Posterior cingulate gyrus (tissue), 11 donors: Measurements from ENCODE around the gene DNAI1.
A peak's percentile ranks its signal among the peaks of the same experiment; 100 is the strongest.
"Not testable (repeated sequence)": the region's sequence is repeated elsewhere in the genome, so short reads cannot be mapped to it uniquely, and the experiment has no call there.

ENCODE experiments used
- DNase-seq, 10 donors: peaks; one replicate each; pipeline versions ENCODE4 v3.0.0 to v3.0.0-alpha.2; 2020 to 2021; ENCODE audit warnings: mixed read lengths in 3 of 10
- intact Hi-C: fragments of 100-400 bp; cut with DNase I; formaldehyde crosslinking; loops from one replicate; pipeline ENCODE4 v1.15.1; 2023

Gene DNAI1

DNA sequence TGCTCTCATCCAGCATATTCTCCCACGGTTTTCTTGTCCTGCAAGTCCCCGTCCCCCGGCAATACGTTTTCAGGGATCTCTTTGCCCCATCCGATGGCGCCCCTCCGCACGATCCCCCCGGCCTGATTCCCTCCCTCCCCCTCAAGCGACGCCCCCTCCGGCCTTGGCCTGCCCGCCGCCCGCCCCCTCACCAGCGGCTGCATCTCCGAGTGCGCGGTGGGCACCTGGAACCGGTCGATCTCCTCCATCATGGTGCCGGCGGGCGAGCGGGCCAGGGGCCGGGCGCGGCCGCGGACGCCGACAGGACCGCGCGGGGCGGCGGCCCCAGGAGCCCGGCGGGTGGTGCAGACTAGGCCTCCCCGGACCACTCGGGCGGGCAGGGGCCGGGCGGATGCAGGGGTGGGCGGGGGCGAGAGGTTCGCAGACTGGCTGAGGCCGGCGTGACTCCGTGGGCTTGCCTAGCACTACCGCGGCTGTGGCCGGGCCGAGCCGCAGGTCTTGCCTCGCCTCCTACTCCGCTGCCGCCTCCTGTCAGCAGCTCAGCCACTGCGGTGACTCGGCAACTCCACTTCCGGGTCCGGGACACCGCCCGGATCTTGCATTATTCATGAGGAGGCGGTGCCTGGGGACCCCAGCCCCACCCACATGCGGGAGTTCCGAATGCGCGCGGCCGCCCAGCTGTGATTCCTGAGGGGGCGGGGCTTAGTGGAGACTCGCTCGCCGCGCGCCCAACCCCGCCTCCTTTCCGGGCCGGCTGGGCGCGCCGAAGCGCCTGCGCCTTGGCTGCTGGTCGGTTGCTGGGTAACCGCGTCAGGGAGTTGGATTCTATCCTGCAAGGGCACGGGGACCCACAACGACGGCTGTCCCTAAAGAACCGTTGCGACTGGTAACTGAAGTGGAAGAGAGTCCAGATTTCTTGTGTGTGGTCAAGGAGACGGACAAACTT, at the start of gene DNAI1, which contains the start of gene FAM219A:
TSS of gene DNAI1 (plus strand) at position 793 of the 946 bp plus-strand sequence. CDS start 201 bp downstream, outside the sequence.
TSS of gene FAM219A (minus strand) at position 558 of the 946 bp plus-strand sequence. CDS start at position 251, 307 bp downstream.
- peak; percentile 97 to 100 (median 99) for DNase-seq
- intact Hi-C loops, result loop anchor here (5.0 kb wide), 2 partner anchors 44 to 131 kb away; partner anchors contain the start of genes KIF24 and NUDT2

DNA sequence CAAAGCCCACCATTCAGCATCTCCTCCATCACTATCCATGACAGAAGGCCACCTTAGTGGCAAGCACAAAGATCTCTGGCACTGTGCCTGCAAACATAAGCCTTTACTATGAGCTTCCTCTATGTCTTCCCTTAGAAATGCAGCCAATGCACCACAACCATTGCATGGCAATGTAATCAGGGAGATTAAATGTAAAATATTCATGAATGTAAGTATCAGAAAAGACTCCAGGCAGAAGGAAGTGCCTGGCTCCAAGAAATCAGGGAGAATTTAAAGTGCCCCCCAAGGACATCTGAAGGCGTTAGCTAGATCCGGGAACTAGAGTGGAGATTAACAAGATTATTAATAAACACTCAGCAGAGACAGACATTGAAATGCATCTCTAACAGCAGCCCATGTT, 49.5 kb upstream of the DNAI1 start:
- no peak for DNase-seq
- intact Hi-C loops, result no loop called here

DNA sequence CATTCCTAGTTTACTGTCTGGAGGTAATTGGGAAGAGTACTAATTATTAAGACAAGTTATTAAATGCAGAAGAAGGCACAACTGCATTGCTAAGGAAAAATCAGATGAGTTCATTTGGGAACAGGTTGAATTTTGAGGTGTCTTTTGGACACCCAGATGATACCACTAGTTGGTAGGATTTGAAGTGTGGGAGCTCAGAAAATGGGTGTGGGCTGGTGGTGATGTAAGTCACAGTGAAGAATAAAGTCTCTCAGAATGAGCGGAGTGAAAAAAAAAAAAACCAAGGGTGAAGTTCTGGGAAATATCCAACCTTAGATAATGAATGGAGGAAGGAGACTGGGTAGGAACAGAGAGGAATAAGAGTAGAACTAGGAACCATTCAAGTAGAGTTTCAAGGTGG, 46.3 kb upstream of the DNAI1 start:
- intact Hi-C loops, result no loop called here
- no peak for DNase-seq

DNA sequence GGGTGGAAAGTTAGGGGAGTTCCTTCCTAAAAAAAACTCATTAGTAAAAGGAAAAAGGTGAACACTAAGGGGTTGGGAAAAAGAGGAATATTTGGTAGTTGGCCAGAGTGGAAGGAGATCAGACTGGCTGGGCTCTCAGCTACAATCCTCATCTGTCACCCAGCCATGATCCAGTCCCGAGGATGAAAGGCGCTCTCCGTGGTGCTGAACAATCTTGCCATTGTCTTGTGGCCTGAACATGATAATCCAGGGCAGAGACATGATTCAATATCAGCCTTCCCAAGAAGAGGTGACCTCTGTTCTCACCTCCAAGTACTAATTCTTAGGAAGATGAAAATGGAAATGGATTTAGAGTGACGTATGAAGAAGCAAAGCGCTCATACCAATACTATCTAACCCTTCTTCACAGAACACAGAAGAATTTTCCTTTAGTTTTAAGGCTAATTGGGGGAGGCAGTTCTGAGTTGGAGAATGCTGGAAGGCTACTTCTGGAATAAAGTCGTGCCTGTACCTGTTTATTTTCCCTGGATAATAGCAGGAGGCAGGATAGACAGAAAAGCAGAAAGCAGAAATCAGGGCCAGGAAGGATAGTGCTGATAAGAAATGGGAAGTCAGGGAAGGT, 45.3 kb upstream of the DNAI1 start:
- intact Hi-C loops, result no loop called here
- DNase-seq, result peak in 4 of 10 donors; percentile 48 to 64 (median 60)

DNA sequence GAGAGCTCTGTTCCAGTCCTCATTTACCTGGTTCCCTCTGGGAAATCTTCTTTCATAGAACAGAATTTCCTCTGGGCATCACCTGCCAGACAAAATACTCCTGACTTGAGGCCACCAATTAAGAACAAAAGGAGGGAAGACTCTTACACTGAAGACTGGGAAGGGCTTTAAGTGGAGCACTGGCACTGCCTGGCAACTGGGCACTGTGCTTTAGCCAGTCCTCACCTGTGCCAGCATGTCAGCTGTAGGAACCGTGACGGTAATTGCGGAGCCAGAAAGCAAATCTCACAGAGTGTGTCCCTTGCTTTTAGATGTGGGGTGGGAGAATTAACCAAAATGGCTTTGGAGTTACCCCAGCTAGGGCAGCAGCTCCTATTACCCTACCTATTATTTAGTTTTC, 40.9 kb upstream of the DNAI1 start:
- DNase-seq, result no peak
- intact Hi-C loops, result no loop called here

DNA sequence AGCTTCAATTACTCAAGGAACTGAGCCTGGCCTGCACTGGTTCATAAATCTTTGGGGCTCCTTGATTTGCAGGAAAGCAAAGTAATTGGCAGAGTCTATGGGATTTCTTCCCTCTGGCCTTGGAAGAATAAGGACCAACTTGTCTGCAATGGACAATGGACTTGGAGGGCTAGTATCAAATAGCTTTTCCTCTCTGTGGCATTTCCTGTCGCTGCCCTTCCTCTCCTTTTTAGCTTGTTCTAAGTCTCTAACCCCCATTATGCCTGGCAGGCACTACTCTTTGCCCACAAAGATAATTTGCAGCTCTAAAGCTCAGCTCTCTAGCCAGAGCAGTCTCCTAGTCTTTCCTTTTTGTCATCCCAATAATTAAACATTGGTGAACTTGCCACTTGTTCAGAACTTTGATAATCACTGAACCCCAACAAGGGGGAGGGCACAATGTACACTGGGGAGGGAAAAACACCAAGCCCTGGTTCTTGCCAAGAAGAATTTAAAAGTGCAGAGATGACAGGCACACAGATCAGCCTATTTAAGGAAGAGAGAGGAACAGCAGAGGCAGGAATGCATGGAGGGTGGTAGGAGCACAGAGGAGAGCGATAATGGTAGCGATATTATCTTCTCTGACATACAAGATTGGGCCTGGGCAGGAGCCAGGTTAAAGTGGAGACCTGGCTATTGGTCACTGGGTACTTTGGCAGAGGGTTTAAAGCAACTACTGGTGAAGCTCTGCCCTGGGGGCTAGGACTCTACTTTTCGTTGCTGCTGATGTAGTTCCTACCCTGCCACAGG, 38.7 kb upstream of the DNAI1 start:
- no peak for DNase-seq
- intact Hi-C loops, result no loop called here

DNA sequence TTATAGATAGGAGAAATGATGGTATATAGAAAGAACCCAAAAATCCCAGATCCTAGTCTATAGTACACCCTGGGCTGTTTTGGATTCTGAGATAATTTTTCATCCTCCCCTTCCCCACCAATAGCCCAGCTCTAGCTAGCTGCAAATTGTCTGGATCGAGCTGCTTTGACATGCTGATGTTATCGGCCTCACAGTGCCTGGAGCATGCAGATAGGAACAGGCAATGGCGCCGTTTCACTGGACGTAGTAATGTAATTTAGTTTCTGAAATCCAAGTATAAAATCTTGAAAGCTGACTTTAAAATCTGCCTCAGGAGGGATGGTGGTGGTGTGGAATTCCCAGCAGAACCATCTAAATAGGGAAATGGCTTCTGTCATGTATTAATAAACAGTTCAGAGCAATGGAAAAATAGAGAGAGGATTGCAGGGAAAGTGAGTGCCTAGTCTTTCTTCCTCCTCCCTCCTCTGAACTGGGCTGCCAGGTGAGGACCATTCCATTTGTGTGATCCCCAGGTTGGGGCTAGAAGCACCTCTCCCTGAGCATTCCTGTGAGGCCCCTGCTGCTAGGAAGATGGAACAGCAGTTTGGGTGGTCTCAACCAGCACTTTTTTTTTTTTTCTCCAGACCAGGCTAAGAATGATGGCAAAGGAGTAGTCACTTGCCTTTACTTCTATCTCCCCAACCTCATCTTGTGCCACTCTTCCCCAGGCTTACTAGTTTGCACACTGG, 32.1 kb upstream of the DNAI1 start:
- no peak for DNase-seq
- intact Hi-C loops, result no loop called here

DNA sequence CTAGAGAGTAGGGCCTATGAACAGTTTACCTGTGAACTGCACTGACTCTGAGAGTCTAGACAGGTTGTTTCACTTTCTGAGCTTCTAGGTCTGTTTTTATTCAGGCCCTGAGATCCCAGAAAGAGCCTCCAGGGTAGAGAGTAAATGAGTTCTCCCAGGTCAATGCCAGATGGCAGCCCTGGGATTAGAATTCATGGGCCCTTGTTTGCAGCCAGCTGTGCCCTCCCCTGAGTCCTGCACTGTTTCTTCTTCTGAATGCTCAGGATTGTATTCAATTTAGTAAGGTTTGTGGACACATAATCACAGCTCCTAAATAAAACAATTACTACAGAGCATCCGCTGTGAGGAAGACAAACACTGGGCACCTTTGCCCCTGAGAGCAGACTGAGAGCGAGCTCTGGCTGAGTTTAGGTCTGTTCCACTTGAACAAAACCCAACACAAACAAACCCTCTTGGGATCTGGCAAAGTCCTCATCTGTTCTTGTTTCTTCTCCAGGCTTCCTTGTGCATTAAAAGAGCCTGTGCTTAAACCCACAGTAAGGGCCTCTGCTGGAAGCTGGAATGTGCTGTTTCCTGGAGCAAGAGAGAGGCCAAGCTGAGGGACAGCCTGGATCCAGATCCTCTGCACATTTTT, 30.2 kb upstream of the DNAI1 start:
- peak in 1 of 10 donors; percentile 52 for DNase-seq
- intact Hi-C loops, result no loop called here

DNA sequence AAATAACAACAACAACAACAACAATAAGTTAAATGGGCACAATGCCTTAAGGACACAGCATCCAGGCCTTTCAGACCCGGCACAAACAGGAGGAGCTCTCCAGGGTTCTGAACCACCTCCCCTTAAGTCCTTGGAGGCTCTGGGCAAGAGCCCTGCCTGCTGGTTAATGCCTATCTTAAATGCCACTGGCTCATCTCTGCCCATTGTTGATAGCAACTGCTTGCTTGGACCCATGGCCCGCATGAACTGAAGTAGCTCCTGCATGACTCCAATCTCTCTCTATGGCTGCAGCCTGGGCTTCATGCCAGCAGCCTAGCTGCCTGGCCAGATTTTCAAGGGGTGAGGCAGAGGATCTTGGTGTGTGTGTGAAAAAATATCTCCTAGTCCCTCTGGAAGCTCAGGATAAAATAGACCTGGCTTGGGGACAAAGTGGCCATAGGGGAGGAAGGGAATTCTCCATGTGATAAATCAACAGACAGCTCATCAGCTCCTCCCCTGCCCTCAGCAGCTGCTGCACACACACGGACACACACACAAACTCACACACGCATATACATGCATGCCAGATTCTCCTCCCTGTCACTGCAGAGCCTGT, 27.7 kb upstream of the DNAI1 start:
- DNase-seq, result peak; percentile 19 to 95 (median 60)
- intact Hi-C loops, result no loop called here

DNA sequence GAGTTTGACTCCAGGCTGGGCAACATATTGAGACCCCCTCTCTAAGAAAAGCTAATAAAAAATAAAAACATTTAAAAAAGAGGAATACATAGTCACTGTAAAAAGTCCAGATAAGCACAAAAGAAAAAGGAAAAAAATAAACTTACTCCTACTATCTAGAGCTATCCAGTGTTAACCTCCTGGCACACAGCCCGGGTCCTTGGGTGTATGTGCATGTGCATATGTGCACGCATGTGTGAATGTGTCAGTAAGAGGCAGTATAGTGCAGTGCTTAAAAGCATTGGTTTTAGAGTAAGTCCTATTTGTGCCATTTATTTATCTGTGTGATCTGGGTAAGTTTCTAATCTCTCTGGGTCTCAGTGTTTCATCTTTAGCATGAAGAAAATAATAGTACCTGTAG, 26.9 kb upstream of the DNAI1 start:
- DNase-seq, result peak in 1 of 10 donors; percentile 48
- intact Hi-C loops, result no loop called here

DNA sequence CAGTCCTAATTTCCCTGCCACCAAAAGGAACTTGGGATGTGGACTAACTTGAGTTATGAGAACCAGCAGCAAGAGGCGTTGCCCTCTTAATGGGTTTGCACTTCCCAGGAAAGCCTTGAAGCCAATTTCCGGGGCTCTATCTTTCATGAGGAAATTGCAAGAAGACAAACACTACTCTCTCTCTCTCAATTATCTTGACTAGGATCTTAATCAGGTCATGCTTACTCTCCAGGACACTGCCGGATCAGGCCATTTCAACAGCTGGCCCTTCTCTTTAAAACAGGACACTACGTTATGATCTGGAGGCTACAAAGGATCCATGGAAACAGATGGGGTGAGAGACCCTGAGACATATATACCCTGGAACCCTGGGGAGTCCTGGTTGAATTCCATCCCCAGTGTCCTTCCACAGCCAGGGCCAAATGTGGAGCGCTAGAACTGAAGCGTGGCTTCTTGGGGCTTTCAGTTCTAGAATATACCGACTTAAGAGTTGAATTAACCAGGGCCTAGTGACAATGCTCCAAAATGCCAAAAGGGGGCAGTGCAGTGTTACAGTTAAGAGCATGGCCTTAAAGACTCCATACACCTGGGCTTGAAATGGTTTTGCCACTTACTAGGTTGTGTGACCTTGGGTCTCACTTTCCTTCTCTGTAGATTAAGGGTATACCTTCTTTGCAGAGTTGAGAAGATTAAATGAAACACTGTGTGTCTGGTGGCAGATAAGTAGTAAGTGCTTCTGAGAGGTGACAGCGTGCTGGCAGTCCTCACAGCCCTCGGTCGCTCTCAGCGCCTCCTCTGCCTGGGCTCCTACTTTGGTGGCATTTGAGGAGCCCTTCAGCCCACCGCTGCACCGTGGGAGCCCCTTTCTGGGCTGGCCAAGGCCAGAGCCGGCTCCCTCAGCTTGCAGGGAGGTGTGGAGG, 21.3 kb upstream of the DNAI1 start:
- intact Hi-C loops, result loop anchor here (1.0 to 5.0 kb wide), 3 partner anchors 63 to 155 kb away; no protein-coding TSS in a partner anchor
- peak in 5 of 10 donors; percentile 31 to 82 (median 50) for DNase-seq

DNA sequence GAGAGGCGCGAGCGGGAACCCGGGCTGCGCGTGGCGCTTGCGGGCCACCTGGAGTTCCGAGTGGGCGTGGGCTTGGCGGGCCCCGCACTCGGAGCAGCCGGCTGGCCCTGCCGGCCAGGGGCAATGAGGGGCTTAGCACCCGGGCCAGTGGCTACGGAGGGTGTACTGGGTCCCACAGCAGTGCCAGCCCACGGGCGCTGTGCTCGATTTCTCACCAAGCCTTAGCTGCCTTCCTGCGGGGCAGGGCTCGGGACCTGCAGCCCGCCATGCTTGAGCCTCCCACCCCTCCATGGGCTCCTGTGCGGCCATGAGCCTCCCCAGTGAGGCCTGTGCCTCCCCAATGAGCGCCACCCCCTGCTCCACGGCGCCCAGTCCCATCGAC, 20.7 kb upstream of the DNAI1 start:
- DNase-seq, result not testable (repeated sequence)
- intact Hi-C loops, result loop anchor here (1.0 to 5.0 kb wide), 3 partner anchors 62 to 154 kb away; no protein-coding TSS in a partner anchor

DNA sequence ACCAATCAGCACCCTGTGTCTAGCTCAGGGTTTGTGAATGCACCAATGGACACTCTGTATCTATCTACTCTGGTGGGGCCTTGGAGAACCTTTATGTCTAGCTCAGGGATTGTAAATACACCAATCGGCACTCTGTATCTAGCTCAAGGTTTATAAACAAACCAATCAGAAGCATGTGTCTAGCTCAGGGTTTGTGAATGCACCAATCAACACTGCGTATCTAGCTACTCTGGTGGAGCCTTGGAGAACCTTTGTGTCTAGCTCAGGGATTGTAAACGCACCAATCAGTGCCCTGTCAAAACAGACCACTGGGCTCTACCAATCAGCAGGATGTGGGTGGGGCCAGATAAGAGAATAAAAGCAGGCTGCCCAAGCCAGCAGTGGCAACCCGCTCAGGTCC, 20.1 kb upstream of the DNAI1 start:
- intact Hi-C loops, result loop anchor here (5.0 kb wide), 2 partner anchors 109 to 154 kb away; no protein-coding TSS in a partner anchor
- not testable (repeated sequence) for DNase-seq

DNA sequence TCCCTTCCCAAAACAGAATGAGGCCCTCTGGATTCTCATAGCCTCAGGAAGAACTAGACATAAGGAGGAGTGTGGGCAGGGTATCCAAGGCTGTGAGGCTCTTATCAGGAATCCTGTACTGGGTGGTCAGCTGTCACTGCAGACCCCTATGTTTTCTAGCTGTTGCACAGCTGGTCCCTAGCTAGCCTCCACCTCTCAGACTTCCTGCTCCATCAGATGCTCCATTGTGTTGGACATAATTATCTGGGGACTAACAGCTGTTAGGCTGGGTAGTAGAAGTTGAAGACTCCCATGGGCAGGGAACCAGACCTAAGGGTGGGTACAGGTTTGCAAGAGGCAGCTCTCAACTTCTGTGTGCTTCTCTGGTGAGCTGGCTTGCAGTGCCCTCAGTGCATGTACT, 18.6 kb upstream of the DNAI1 start:
- intact Hi-C loops, result no loop called here
- no peak for DNase-seq

DNA sequence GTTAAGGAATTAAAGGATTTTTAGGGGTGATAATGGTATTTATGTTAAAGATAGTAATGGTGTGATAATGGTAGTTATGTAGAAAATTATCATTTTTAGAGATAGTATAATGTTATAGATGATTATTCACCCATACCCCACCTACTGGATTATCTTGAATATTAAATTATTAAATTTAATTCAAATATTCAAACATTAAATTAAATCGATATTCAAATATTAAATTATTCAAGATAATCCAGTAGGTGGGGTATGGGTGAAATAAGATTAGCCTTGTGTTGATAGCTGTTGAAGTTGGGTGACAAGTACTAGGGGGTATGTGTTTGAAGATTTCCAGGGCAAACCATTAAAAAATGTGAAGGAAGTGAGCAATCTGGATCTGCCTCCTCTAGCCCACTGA, 15.8 kb upstream of the DNAI1 start:
- no peak for DNase-seq
- intact Hi-C loops, result no loop called here

DNA sequence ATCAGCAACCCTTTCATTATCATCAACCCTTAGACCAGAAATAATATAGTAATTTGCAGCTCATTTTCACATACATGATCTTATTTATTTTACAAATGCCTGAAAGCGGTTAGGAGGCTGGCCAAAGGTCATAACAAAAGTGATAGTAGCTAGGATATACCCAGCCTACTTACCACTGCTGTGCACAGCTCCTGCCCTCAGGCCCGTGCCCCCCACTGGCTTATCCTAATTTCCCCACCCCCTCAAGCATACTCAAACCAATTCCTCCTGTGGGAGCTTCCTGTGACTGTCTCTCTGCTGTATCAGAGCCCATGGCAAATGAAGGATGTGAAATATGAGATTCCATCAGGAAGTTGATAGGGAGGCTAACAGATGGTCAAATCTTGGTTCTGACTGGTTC, 15.1 kb upstream of the DNAI1 start:
- no peak for DNase-seq
- intact Hi-C loops, result no loop called here

DNA sequence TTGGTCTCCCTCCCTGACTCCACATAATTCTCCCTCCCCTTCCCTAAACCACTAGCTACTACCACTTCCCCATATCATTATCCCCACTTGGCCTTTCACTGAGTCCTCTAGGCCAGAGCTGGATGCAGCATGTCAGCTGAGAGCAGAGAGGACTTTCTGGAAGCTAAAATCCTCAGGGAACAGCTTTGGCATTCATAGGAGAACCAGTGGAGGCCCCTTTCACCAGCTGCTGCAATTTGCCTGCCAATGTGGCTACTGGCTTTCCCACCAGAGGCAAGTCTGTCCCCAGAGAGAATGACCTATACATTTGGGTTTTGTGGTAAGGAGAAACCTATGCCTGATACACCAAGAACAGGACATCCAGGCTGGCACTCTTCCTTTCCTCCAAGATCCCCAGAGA, 14.6 kb upstream of the DNAI1 start:
- intact Hi-C loops, result no loop called here
- no peak for DNase-seq

DNA sequence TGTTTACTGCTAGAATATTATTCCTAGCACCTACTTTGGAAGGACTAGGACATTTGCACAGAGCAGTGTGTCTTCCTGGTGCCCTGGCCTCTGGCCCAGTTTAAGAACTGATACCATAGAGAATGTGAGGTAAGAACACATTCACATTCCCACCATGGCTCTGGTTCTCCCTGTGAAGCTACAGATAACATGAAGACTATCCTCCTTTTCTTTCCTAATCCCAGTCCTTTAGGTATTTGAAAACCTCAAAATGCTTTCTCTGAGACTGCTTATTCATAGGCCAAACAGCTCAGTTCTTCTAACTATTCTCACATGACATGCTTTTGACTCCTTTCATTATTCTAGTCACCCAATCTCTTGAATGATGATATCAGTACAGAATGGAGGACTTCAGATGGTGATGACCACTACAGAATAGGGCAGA, 12.1 kb upstream of the DNAI1 start:
- no peak for DNase-seq
- intact Hi-C loops, result no loop called here
